NCI-H2107 treated with DMSO at 0.1 percent for 48 hours (cell line): ENCODE results near the gene TXLNA.

Experiments used
- DNase-seq: peaks from one replicate; lab custom pipeline; 2025; ENCODE audit not compliant: unreplicated experiment; lab: John Stamatoyannopoulos, UW

The TXLNA gene

GRCh38 chr1:32182060-32182459, 2.6 kb downstream of the TXLNA start:
- DNase-seq = no peak

DNA sequence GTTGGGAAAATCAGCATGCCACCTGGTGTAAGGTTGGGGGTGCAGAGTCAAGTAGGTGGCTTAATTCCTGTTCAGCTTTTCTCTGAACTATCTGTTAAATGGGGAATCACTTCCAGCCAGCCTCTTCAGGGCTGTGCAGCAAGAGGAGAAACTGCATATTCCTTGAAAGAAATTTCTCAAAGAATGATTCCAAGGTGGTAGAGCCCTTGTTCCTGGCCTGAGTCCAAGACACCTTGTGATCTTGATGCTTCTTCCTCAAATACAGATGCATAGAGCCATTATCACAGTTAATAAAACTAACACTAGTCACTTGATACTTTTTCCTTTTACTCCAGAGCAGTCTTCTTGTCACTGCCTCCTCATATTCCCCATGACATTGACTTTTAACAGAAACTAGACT, 5.2 kb downstream of the TXLNA start:
- DNase-seq = no peak

- no peak for DNase-seq
Measured at GRCh38 chr1:32186077-32186476, 6.6 kb downstream of the TXLNA start.

GRCh38 chr1:32186491-32186890, 7.0 kb downstream of the TXLNA start:
- DNase-seq = no peak

DNA sequence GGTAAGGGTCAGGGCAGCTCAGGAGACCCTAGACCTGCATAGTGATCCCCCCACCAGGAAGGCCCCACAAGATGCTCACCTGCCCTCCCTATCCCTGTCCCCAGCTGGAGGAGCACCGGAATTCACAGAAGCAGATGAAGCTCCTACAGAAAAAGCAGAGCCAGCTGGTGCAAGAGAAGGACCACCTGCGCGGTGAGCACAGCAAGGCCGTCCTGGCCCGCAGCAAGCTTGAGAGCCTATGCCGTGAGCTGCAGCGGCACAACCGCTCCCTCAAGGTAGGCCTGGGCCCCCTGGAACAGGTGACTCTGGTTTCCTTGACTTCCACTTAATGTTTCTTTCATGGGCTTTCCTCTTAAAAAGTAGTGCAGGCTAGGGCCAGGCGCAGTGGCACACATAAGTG, 8.4 kb downstream of the TXLNA start:
- DNase-seq = no peak

DNA sequence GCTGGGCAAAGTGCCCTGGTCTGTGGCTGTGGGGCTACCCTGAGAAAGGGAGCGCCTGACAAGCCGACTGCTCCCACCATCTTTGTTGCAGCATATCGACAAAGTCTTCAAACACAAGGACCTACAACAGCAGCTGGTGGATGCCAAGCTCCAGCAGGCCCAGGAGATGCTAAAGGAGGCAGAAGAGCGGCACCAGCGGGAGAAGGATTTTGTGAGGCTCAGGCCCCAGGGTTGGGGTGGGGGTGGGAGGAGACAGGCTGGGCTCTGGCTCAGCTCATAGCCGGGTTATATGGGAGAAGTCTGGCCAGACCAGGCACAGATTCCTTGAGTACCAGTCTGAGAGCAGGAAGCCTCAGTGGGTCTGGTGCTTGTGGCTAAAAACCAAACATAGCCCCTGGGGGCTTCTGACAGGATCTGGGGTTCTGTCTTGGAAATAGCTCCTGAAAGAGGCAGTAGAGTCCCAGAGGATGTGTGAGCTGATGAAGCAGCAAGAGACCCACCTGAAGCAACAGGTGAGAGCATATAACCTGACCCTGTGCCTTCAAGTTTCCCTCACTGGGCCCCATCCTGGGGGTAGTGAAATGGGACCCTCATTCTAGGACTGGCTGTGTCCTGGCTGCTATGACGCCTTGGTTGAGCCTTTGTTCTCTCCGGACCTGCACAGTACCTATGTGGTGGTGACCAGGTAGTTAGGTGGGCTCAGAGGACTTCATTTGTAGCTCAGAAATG, 12.9 kb downstream of the TXLNA start:
- DNase-seq = no peak

DNA sequence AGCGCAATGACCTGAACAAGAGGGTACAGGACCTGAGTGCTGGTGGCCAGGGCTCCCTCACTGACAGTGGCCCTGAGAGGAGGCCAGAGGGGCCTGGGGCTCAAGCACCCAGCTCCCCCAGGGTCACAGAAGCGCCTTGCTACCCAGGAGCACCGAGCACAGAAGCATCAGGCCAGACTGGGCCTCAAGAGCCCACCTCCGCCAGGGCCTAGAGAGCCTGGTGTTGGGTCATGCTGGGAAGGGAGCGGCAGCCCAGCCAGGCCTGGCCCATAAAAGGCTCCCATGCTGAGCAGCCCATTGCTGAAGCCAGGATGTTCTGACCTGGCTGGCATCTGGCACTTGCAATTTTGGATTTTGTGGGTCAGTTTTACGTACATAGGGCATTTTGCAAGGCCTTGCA, 15.5 kb downstream of the TXLNA start:
- no peak for DNase-seq

GRCh38 chr1:32195531-32195930, 16.1 kb downstream of the TXLNA start:
- DNase-seq = no peak

DNA sequence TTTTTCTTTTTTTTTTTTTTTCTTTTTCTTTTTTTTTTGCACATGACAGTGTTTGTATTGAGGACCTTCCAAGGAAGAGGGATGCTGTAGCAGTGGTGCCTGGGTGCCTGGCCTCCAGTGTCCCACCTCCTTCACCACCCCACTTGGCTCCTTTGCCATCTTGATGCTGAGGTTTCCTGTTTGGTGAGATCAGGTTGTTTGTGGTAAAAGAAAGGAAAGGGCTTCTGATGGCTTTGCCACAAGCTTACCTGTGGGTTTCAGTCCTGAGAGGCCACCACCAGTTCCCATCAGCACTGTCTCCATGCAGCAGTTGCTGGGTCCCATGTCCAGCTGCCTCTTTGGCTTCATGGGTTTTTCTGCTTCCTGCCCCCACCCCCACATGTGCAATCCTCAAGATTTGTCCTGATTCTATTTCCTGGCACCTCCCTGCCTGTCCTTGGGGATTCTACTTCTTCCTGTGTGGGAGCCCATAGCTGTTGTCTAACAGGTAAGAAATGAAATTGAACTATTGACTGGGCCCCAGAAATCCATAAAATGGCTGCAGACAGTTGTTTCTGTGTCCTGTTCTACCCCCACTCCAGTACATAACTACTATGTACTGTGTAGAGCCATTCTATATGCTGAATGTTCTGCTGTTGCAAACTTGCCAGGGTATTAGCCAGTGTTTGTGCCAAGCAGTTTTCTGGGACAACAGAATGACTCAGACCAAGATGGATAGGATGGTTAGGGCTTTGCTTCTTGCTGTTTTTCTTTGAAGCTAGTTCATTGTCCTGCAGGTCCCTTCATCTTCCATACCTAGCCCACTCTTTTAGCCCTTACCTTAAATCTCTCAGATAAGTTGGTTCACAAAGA, 16.7 kb downstream of the TXLNA start:
- DNase-seq = no peak

GRCh38 chr1:32197074-32197473, 17.6 kb downstream of the TXLNA start:
- DNase-seq = no peak

- DNase-seq = no peak
Measured at GRCh38 chr1:32197837-32198236, 18.4 kb downstream of the TXLNA start.

DNA sequence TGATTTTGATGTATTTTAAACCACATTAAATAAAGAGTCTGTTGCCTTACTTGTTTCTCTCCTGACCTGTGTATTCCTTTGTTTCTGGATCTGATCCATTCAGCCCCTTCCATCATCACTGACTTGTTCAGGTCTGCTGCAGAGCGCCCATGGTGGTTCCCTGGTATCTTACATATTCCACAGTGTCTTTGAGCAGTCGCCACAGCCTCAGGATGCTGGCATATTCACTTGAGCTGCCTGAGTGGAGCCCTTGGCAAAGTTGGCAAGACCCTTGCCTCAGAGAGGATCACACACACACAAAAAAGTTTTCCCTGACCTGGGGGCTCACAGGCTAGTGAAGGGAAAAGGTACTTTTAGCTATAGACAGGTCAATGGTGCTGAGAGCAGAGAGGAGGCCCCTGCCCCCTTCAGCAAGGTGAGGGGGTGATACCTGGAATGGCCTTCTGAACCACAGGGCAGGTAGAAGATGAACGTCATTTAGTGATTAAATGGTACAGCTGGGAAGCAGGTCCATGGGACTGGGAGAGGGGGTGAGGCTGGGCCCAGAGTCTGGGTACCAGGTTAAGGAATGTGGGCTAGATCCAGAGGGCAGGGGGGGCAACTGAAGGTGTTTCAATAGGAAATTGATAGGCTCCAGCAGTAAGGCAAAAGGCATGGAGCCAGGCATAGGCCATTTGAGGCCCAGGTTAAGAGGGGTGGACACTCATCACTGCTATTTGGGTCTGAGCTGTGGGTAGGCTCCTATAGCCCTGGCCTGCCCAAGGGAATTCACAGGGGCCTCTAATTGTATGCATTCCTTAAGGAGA, 19.0 kb downstream of the TXLNA start:
- no peak for DNase-seq

GRCh38 chr1:32199043-32199716, 19.7 kb downstream of the TXLNA start:
- peak; percentile 66 for DNase-seq

DNA sequence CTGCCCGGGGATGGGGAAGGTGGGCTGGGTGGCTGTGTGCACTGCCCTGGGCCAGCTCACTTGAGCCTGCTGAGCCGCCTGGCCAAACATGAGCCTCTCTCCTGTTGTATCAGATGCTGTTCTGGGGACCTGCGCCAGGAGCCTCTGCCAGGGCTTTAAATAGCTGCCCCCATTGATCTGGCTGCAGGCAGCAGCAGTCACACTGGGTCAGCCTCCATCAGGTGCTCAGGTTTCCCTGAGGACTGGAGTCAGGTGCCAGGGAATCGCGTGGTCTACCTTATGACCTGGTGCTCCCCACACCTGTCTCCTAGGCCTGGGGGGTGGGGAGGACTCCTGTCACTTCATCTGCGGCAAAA, 20.2 kb downstream of the TXLNA start:
- peak; percentile 69 for DNase-seq

DNA sequence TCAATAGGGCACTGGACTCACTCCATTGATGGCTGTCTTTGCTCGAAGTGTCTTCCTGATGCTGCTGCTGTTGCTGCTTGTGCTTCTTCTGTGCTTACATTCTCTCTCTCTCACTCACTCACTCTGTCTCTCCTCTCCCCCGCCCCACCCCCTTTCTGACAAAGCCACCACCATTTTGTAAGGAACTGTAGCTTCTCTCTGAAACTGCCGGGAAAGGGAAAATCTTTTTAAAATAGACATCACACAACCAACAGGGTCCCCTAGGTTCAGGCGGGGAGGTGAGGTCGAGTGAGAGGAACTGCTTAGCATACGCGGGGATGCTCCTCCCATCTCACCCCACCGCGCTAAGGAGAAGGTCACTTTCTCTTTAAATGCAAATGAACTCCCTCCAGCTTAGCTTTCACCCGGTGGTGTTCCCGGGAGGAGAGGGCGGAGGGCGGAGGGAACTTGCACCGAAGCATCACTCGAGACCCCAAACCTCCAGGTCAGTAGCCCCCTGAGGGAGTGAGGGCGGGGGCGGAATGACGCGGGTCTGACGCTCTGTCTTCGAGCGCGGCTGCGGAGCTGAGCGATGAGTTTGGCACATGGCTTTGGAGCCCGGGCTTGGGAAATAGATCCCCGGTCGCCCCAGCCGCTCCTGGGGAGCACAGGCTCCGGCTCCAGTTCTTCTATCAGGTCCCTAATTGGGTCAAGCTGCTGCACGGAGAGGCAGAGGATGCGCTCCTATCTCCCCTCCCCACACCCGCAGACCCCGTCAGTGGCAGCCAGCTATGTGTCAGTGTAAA, 20.9 kb downstream of the TXLNA start, which contains the start of gene CCDC28B:
Gene CCDC28B (plus strand): TSS at position 370 of the 785 bp plus-strand sequence. CDS start 1,341 bp downstream, outside the sequence.
- peak; percentile 93 for DNase-seq

DNA sequence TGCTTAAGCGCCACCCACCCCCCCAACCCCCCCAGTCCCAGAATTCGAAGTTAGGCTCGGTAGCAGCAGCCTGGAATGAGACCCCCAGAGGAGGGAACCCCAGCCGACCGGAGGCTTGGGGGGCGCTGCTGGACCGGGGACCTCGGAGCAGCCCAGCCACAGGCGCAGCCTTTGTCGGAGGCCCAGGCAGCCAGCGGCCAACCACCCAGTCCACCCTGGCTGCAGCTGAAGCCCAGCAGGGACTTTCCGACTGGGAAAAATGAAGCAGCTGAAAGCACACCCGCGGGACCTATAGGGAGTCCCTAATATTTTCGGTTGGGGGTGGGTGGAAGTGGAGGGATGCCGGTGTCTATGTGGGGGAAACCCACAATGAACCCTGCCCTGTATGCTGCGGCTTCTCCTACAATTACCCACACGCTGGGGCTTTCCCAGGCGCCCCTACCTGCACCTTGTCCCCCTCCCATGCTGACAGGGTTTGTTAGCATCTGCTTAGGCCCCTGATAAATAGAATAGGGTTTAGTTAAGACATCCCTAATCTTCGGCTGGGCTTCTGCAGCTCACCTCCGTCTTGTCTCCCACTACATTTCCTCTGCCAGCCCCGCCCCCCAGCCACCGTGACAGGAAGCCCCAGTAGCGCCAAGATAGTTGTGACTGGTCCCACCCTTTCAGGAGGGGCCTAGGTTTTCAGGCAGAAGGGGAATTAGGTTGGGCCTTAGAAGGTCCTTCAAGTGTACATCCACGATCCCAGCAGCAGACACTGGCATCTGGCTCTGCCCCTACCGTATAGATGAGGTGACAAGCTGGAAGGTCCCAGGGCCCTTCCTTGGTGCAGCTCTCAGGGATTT, 21.8 kb downstream of the TXLNA start:
- peak; percentile 22 for DNase-seq

DNA sequence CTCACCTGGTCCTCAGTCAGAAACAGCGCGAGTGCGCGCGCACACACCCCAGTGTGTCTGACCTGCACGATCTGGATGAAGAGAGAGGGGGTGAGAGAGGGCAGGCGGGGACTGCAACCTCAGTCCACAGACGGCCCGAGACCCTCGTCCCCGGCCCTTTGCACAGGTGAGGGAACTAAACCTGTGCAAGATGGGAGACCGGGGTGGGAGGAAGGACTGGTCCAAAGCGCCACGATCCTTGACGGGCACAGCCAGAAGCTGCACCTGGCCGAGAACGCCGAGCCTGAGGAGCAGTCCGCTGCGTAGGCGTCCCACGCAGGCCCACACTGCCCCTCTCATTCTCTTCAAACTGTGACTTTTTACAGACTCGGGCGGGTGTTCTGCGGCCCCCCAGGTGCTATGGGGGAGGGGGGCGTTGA, 25.5 kb downstream of the TXLNA start:
- no peak for DNase-seq

DNA sequence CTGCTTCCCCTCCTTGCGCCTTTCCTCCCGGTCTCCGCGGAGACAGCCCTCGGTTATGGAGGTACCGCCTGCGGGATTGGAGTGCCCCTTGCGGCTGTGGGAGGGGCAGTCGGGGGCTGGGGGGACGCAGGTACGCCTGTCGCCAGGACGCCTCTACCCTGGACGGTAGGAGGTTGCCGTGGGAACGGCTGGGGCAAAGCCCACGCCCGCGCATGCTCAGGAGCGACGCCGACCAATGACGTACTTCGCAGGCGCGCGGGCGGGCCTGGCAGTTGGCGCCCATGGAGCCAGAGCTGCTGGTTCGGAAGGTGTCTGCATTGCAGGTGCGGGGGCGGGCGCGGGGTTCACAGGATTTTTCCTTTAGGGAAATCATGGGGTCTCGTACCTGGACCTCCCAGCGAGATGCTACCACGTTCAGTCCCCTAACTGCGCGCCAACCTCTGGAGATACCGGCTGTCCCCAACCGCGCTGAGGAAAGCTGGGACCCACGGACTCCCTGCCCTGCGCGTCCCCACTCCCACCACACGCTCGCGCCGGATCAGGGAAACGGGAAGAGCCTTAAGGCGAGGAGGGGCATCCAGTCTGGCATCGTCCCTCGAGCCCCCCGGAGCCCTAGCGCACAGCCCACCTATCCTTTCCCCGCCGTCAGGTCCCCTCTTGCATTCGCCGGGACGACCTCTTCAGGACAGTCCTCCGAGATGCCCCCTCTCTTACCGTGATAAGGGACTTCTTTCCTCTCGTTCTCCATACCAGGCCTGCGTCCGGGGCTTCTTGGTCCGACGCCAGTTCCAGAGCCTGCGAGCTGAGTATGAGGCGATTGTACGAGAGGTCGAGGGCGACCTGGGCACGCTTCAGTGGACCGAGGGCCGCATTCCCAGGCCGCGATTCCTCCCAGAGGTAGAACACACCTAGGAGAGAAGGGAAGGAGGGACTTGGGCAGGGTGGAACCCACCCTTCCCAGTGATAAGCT, 26.2 kb downstream of the TXLNA start, which contains the start of gene IQCC:
Gene IQCC (plus strand): TSS at position 271 of the 970 bp plus-strand sequence. CDS start 11 bp downstream, at position 282.
- peak; percentile 84 for DNase-seq
